Retinal pigment epithelial cell (primary cell): ENCODE results near the gene TFAP2E.

Source experiments
- DNase-seq: peaks from one replicate; pipeline ENCODE4 v3.0.0-alpha.2; 2010; ENCODE audit warnings: low read depth
- H3K4me3 ChIP-seq: 2 replicates; pipeline ENCODE4 v1.5.1; 2011; ENCODE audit warnings: mild to moderate bottlenecking, low read length, control low read depth, moderate library complexity
- TF ChIP-seq, protein P1 (sequence below): conservative IDR thresholded peaks from 2 replicates; pipeline ENCODE4 v1.5.1; 2011; ENCODE audit warnings: low read depth, low read length, control low read depth, inconsistent platforms

TFAP2E gene

DNA sequence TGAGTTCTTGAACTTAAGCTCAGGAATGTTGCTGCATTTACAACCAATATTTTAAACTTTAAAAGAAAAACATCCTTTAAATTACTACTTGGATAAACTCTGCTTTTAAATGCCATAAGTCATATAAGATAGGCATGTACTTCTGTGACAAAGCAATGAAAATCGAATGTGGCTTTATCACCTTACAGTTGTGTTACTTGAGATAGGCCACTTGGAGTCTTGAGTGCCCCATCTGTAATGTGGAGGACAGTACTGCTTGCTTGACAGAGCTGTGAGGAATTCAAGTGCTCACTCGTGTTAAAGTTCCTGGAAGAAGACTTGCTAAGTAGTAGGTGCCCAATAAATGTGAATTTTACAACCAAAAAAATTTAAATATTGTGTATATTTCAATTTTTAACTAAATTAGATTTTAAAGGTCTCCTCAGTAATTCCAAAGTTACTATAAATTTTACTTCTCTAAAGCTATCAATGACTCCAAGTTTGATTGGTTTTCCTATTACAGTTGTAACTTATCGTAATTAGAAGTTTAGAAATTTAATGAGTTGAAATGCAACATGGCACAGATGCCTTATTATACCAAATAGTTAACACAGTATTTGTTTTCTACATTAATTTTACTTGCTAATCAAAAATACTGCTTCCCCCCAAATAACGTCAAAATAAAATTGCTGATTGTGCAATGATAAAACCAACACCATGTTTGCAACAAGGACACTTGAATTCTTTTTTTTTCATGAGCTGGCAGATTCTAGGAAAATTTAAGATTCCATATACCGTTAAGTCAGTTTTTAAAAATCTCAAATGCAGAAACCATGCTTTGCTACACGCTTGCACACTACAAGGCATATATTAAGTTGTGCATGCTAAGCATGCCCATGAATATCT, 46.4 kb downstream of the TFAP2E start:
- no peak overlapping the region for H3K4me3 ChIP-seq
- TF ChIP-seq, protein P1, sequence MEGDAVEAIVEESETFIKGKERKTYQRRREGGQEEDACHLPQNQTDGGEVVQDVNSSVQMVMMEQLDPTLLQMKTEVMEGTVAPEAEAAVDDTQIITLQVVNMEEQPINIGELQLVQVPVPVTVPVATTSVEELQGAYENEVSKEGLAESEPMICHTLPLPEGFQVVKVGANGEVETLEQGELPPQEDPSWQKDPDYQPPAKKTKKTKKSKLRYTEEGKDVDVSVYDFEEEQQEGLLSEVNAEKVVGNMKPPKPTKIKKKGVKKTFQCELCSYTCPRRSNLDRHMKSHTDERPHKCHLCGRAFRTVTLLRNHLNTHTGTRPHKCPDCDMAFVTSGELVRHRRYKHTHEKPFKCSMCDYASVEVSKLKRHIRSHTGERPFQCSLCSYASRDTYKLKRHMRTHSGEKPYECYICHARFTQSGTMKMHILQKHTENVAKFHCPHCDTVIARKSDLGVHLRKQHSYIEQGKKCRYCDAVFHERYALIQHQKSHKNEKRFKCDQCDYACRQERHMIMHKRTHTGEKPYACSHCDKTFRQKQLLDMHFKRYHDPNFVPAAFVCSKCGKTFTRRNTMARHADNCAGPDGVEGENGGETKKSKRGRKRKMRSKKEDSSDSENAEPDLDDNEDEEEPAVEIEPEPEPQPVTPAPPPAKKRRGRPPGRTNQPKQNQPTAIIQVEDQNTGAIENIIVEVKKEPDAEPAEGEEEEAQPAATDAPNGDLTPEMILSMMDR, result no peak
- DNase-seq, result no peak

DNA sequence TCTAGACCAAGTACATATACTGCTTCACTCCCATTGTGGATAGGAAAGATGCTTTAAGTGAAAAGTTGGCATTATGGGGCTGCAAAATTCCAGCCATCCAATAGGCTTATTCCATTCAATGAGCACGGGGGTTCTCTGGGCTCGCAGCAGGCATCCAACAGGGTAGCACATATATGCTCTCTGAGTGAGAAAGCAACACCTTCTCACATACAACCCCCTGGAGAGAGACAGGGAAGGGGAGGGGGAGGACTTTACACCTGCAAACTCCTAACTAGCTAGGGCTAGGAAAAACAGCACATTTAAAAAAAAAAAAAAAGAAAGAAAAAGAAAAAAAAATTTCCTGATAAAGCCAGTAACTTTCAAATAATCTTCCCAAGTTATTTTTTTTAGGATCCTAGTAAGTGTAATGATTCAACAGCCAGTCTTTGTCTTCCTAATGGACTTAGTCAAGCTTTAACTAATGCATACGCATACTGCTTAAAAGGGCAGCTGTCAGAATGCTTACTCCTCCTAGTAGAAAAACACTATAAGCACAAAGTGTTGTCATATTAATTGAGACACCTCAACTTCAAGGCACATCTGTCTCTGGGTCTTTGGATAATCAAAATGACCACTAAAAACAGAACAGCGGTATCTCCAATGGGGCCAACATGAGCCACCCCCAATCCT, 49.5 kb downstream of the TFAP2E start:
- no peak overlapping the region for H3K4me3 ChIP-seq
- TF ChIP-seq, protein P1, result no peak
- DNase-seq, result no peak

DNA sequence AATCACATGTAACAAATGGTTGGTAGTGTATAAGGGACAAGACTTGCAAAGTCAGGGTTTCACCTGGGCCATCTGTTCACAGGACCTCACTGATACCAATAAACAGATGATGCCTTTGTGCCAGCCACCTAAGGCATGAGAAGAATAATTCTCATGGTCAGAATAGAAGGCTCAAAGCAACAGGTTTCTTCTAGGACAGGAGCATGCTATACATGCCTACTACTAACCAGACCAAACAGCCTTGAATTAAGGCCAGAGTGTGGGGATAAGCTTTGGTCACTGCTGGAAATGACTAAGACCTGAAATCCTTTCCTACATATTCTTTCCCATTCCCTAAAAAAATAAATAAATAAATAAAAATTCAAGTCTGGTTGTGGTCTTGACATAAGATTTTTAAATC, 50.7 kb downstream of the TFAP2E start:
- TF ChIP-seq, protein P1, result no peak
- no peak overlapping the region for H3K4me3 ChIP-seq
- DNase-seq, result no peak

DNA sequence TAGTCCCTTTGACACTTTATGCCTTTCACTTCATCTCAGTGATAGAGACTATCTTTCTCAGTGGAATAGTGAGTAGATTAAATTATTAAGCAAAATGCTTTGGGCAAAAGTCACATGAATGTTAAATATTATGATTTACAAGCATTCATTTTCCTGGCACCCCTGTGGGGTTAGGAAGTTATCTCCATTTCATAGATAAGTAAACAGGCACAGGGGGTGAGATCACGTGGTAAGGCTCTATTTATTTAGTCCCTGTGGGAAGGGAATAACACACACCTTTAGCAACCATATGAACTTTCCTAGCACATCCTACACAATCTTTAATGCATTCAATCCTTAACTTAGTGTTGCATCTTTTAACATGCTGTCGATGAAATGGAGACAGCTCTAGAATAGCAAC, 55.9 kb downstream of the TFAP2E start:
- no peak overlapping the region for H3K4me3 ChIP-seq
- TF ChIP-seq, protein P1, result no peak
- DNase-seq, result no peak

DNA sequence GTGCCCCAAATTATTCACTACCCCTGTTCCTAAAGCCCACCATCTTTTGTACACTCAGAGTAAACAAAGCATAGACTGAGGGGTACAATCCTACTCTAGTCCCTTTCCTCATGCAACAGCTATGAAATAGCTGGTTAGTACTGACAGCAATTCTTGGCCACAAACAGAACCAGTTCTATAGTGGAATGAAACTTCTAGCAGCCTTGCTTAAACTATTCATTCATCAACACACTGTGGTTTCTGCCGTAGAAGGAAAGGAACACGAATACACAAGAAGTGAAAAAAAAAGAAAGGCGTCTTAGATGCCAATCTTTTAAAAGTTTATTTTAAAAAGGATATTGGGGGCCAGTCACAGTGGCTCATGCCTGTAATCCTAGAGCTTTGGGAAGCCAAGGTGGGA, 58.3 kb downstream of the TFAP2E start:
- TF ChIP-seq, protein P1, result no peak
- DNase-seq, result no peak
- H3K4me3 ChIP-seq, result no peak overlapping the region

DNA sequence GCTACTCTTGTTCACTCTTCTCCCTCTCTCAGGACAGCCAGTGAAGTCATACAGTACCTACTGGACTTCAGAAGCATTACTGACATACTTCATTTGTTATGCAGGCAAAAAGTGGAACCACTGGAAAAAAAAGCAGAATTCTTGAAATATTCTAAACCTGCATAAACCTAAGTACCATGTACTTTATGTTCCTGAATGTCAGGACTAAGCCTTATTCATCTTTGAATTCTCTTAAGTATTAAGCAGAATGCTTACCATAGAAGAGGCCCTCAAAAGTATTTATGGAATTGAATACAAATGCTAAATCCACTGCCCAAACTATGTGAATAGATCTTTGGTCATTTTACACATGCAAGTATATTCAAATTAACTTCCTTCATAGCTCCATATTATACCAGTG, 60.4 kb downstream of the TFAP2E start:
- TF ChIP-seq, protein P1, result no peak
- DNase-seq, result no peak
- H3K4me3 ChIP-seq, result no peak overlapping the region

DNA sequence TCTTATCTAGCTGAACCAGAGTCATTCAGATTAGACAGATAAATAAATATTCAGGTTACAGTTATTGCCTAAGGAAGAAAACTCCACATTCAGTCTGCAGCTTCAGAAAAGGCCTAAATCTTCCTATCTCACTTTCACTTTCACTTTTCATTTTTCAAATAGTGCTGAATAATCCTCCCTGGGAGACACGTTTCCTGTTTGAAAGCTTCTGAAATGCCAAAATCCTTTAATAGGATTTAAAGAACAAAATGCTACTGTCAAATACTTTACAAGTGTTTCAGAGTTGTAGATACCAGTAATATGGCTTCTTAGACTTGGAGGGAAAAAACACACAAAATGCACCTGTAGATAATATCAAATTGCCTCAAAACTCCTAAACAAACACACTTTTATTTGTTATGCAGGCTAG, 64.3 kb downstream of the TFAP2E start:
- H3K4me3 ChIP-seq, result peak overlapping the region; percentile 24
- TF ChIP-seq, protein P1, result no peak
- peak; percentile 41 for DNase-seq
